Measurements from ENCODE around the gene AP5B1. TPM values are rescaled to one million over a fixed set of nuclear protein-coding genes. Genes with fewer than 3 reads are reported as not detected.

The AP5B1 gene
- total RNA-seq, 1 donor from 2014 or later: 6.1 TPM

GRCh38 chr11:65796726-65797601 lies 16.2 kb upstream of the AP5B1 start:
- FAIRE-seq: no peak
- no peak for TF ChIP-seq CTCF (IDR thresholded peaks at IDR 0.05; ENCODE audit: insufficient read depth, low read length, severe bottlenecking)
- peaks cover 2% of the 10 kb centered on the region for H3K27me3 ChIP-seq (ENCODE audit: control insufficient read depth, insufficient read depth, low read length)
- no peak for DNase-seq (ENCODE audit: low read depth)
- H3K4me3 ChIP-seq (ENCODE audit: low read depth, low read length): no peak overlapping the region
- H3K36me3 ChIP-seq (ENCODE audit: control insufficient read depth, insufficient read depth, low read length): peaks cover 6% of the 10 kb centered on the region

DNA sequence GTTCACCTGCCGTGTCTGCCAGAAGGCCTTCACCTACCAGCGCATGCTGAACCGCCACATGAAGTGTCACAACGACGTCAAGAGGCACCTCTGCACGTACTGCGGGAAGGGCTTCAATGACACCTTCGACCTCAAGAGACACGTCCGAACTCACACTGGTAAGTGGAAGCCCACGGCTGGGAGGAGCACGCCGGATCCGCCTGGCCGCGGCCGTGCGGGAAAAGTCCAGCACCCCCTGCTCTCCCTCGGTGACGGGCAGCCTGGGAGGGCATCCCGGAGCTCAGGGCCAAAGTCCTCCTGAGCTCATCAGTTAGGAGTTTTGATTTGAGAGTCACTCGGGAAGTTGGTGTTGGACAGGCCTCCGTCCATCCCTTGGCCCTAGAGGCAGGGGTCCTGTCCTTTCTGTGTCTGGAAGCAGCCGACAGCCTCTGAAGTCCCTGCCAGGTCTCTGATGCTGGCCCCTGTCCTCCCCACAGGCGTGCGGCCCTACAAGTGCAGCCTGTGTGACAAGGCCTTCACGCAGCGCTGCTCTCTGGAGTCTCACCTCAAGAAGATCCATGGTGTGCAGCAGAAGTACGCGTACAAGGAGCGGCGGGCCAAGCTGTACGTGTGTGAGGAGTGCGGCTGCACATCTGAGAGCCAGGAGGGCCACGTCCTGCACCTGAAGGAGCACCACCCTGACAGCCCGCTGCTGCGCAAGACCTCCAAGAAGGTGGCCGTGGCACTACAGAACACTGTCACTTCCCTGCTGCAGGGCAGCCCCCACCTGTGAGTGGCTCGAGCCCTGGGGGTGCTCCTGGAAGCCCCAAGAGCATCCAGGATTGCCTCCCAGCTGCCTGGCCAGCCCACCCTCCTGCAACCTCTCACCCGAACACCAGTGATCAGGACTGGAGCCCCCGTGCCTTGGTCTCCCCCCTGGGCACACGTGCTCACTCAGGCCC lies 14.1 kb upstream of the AP5B1 start:
- FAIRE-seq: no peak
- TF ChIP-seq CTCF (IDR thresholded peaks at IDR 0.05; ENCODE audit: insufficient read depth, low read length, severe bottlenecking): no peak
- no peak for DNase-seq (ENCODE audit: low read depth)
- no peaks in the 10 kb centered on the region for H3K27me3 ChIP-seq (ENCODE audit: control insufficient read depth, insufficient read depth, low read length)
- peaks cover 6% of the 10 kb centered on the region for H3K36me3 ChIP-seq (ENCODE audit: control insufficient read depth, insufficient read depth, low read length)
- H3K4me3 ChIP-seq (ENCODE audit: low read depth, low read length): no peak overlapping the region

GRCh38 chr11:65793625-65794400 lies 13.0 kb upstream of the AP5B1 start:
- no peak overlapping the region for H3K4me3 ChIP-seq (ENCODE audit: low read depth, low read length)
- no peak for FAIRE-seq
- no peak for DNase-seq (ENCODE audit: low read depth)

GRCh38 chr11:65793144-65793581 lies 12.4 kb upstream of the AP5B1 start:
- Histone ChIP-seq H3K36me3 (ENCODE audit: control insufficient read depth, insufficient read depth, low read length) (peaks cover 6% of the 10 kb centered on the region), H3K27me3 (ENCODE audit: control insufficient read depth, insufficient read depth, low read length) (peaks cover 5% of the 10 kb centered on the region), H3K4me3 (ENCODE audit: low read depth, low read length) (no peak overlapping the region)
- FAIRE-seq (no peak), DNase-seq (ENCODE audit: low read depth) (peak; percentile 91)
- TF ChIP-seq CTCF (IDR thresholded peaks at IDR 0.05; ENCODE audit: insufficient read depth, low read length, severe bottlenecking): no peak

More at GRCh38 chr11:65793625-65794400, 13.0 kb upstream of the AP5B1 start:
- Histone ChIP-seq H3K36me3 (ENCODE audit: control insufficient read depth, insufficient read depth, low read length) (peaks cover 6% of the 10 kb centered on the region), H3K27me3 (ENCODE audit: control insufficient read depth, insufficient read depth, low read length) (no peaks in the 10 kb centered on the region)
- no peak for TF ChIP-seq CTCF (IDR thresholded peaks at IDR 0.05; ENCODE audit: insufficient read depth, low read length, severe bottlenecking)

- FAIRE-seq: no peak
- H3K27me3 ChIP-seq (ENCODE audit: control insufficient read depth, insufficient read depth, low read length): peaks cover 9% of the 10 kb centered on the region
- H3K4me3 ChIP-seq (ENCODE audit: low read depth, low read length): no peak overlapping the region
- no peak for TF ChIP-seq CTCF (IDR thresholded peaks at IDR 0.05; ENCODE audit: insufficient read depth, low read length, severe bottlenecking)
- H3K36me3 ChIP-seq (ENCODE audit: control insufficient read depth, insufficient read depth, low read length): peaks cover 6% of the 10 kb centered on the region
- DNase-seq (ENCODE audit: low read depth): no peak
These were observed 11.7 kb upstream of the AP5B1 start for GRCh38 chr11:65792456-65792855.
